Activated T-helper 17 cell treated with anti-CD3 and anti-CD28 coated beads, Interleukin-2, amount 50 U/mL, for 72 hours (primary cell): ENCODE data around the gene MEN1. TPM values are rescaled to one million over a fixed set of nuclear protein-coding genes. Genes with fewer than 3 reads are reported as not detected.

ENCODE experiments used
- ATAC-seq: fragments of 150-1000 bp; cut with Tn5 transposase; replicated peaks from 2 replicates; pipeline ENCODE4 v1.10.0; 2021; ENCODE audit warnings: mild to moderate bottlenecking, moderate library complexity
- H3K27ac Mint-ChIP-seq: one replicate; pipeline ENCODE4 v1.8.0; 2022; ENCODE audit warnings: mixed read lengths
- H3K27me3 Mint-ChIP-seq: one replicate; pipeline ENCODE4 v1.8.0; 2022; ENCODE audit warnings: mixed read lengths
- H3K36me3 Mint-ChIP-seq: one replicate; pipeline ENCODE4 v1.8.0; 2022; ENCODE audit warnings: low read depth, mild to moderate bottlenecking, mixed read lengths
- H3K4me1 Mint-ChIP-seq: one replicate; pipeline ENCODE4 v1.8.0; 2022; ENCODE audit warnings: mixed read lengths
- H3K4me3 Mint-ChIP-seq: one replicate; pipeline ENCODE4 v1.8.0; 2022; ENCODE audit warnings: mild to moderate bottlenecking, mixed read lengths
- H3K9me3 Mint-ChIP-seq: one replicate; pipeline ENCODE4 v1.8.0; 2022; ENCODE audit warnings: mixed read lengths
- total RNA-seq, 2 donors: library from RNA; stranded (reverse); gene quantifications; one replicate each; pipeline ENCODE4 v1.2.3, GENCODE V29; 2022

Gene MEN1
- total RNA-seq, 2 donors from 2014 or later: 17.9 to 28.2 TPM

DNA sequence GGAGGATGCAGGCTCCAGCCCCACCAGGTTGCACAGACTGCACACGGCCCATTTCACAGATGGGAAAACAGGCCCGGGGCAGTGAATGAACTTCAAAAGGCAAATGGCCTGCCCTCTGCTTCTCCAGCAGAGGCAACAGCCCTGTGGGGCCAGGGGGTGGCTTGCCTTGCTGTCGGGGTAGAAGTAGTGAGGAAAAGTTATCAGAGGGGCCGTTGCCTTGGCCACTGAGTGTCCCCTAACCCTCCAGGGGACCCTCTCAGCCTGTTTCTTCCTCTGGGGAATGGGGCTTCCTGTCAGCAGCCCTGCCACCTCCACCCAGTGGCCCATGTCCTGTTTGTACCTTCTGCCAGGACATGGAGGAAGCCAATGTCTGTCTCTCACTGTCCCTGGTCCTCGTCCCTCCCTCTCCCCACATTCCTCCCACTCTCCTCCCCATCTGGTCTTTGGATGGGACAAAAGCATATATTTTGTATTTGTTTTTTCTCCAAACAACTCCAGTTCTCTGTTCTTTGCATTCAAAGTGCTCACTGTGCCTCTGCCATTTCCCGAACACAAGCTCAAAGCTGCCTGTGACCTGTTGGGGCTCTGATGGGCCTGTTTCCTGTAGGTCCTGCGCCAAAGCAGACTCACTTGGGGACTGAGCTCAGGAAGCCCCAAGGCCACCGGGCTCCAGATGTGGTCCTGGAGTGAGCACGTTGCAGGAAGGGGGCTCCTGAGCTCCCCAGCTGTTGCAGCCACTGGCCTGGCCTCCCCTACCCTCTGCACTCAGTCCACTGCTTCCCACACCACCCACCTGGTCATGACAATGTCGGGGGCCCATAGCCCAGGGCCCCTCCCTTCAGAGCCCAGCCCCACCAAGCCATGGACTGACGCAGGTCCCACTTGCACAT, 16.8 kb downstream of the MEN1 start:
- no peak for ATAC-seq
- Mint-ChIP-seq H3K36me3 (peaks cover 66% of the 10 kb centered on the region), H3K27ac (peak overlapping the region; percentile 29), H3K27me3 (no peaks in the 10 kb centered on the region), H3K4me3 (no peak overlapping the region), H3K4me1 (peaks cover 7% of the 10 kb centered on the region), H3K9me3 (no peaks in the 10 kb centered on the region)

DNA sequence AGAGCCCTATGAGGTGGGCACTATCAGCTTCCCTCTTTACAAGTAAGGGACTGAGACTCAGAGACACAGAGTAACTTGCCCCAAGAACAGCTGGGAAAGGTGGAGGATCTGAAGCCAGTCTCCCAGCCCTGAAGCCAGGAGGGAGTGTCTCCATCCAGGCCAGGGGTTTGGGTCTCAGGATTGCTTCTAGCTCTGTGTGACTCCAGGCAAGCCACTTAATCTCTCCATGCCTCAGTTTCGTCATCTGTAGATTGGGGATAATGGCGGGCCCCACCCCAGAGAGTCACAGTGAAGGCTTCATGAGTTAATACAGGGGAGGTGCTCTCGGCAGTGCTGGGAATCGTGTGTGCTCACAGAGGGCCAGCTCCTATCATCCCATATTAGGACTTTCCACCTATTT, 17.9 kb downstream of the MEN1 start:
- Mint-ChIP-seq H3K4me3 (no peak overlapping the region), H3K36me3 (peaks cover 56% of the 10 kb centered on the region), H3K27ac (no peak overlapping the region), H3K4me1 (peaks cover 7% of the 10 kb centered on the region), H3K9me3 (no peaks in the 10 kb centered on the region), H3K27me3 (no peaks in the 10 kb centered on the region)
- no peak for ATAC-seq

- peaks cover 55% of the 10 kb centered on the region for H3K36me3 Mint-ChIP-seq
- peaks cover 7% of the 10 kb centered on the region for H3K4me1 Mint-ChIP-seq
- H3K27ac Mint-ChIP-seq: no peak overlapping the region
- H3K9me3 Mint-ChIP-seq: no peaks in the 10 kb centered on the region
- no peak overlapping the region for H3K4me3 Mint-ChIP-seq
- ATAC-seq: no peak
- H3K27me3 Mint-ChIP-seq: no peaks in the 10 kb centered on the region
These were observed 18.5 kb downstream of the MEN1 start for GRCh38 chr11:64791781-64792291.

DNA sequence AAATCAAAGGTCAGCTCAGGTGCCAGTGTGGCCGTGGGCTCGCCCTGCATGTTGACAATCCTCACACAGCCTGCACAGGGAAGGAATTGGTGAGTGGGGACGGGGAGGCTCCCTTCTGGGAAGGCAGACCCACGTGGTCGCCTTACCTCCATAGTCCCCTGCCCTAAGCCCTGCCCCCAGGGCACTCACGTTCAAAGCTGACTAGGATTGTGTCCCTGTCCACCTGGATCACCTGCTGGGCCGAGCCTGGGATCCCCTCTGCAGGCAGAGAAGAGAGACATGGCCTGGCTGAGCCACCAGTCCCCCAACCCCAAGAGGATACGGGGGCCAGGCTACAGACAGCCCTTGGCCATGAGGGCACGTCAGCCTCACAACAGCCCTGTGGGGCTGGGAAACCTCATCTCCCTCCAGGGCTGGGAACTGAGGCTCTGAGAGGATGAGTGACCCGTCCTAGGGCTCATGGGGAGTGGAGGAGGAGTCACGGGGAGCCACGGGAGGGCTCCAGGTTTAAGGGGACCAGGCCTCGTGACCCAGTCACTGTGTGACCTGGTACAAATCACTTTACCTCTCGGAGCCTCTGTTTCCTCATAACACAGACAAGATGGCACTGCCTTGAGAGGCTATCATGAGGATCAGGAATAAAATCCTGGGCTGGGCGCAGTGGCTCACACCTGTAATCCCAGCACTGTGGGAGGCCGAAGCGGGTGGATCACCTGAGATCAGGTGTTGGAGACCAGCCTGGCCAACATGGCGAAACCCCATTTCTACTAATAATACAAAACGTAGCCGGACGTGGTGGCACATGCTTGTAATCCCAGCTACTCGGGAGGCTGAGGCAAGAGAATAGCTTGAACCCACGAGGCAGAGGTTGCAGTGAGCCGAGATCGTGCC, 19.9 kb downstream of the MEN1 start:
- no peaks in the 10 kb centered on the region for H3K27me3 Mint-ChIP-seq
- H3K4me1 Mint-ChIP-seq: peaks cover 7% of the 10 kb centered on the region
- no peak overlapping the region for H3K27ac Mint-ChIP-seq
- no peak for ATAC-seq
- H3K9me3 Mint-ChIP-seq: no peaks in the 10 kb centered on the region
- peaks cover 41% of the 10 kb centered on the region for H3K36me3 Mint-ChIP-seq
- H3K4me3 Mint-ChIP-seq: no peak overlapping the region

- ATAC-seq: no peak
- no peak overlapping the region for H3K27ac Mint-ChIP-seq
- H3K36me3 Mint-ChIP-seq: peaks cover 32% of the 10 kb centered on the region
- no peak overlapping the region for H3K4me3 Mint-ChIP-seq
- peaks cover 3% of the 10 kb centered on the region for H3K4me1 Mint-ChIP-seq
- no peaks in the 10 kb centered on the region for H3K27me3 Mint-ChIP-seq
- no peaks in the 10 kb centered on the region for H3K9me3 Mint-ChIP-seq
These were observed 20.8 kb downstream of the MEN1 start for GRCh38 chr11:64789331-64790204.

DNA sequence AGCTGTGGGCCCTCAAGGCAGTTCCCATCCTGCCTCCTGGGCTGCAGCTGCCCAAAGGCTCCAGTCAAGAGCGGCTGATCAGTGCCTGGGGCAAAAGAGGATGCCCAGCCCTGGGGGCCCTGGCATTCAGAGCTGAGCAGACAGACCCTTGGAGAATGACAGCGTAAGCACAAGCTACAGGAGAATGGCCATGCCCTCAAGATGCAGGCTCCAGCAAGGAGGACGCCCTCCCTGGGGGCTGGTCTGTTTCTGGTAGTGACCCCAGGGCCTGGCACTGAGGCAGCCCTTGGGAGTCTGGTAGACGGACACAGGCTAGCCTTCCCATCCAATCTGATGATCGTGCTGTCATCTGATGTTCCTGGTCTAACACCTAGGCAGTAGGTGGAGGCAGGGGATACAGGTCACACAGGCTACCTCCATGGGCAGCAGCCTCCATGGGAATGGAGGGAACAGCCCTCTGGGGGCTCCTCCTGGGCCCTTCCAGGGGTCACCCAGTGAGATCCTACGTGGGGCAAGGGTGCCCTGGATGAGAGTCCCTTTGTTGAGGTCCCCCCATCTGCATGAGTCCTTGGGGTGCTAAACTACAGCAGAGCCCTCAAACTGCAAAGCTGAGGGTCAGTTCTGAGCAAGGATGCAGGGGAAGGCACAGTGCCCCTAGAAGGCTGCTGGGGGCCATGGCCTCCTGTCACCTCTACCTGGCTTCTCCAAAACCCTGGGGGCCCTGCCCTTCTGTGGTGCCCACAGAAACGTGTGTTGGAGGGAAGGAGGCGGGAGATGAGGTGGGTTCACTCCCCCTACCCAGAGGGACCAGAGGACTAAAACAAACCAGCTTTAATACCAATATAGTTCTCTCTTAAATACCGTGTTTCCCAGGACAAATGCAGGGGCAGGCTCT, 21.8 kb downstream of the MEN1 start:
- H3K36me3 Mint-ChIP-seq: peaks cover 23% of the 10 kb centered on the region

DNA sequence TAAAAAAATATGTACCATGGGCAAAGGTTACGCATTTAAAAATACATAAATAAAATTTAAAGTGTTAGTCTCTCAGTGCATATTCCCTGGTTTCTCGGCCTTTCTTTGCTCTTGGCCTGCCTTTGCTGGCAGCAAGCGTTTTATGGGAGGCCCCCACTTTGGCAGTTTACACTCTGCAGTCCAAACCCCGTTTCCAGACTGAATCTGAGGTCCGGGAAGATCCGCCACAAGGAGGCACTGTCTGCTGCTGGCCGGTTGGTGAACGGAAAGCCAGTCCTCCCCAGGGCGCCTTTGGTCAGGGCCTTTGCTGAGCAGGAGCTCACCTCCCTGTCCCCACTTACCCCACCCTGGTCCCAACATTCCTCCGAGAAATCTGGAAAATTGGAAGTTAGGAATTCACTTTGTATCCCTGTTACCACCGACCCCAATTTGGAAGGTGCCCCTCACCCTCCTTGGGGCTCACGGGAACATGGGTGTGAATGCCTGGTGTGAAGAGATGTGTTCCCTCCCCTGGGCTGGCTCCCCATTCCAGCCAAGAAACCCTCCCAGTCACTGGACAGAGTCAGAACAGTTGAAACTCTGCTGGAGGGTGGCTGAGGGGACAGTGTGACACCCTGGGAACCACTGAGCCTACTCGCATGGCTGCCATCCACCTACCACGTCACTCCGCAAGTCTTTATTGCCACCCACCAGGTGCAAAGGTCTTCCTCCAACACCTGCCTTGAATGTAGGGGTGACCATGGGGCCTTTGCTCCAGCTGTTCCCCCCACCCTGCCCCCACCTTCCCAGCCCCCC, 22.6 kb downstream of the MEN1 start:
- Mint-ChIP-seq H3K9me3 (no peaks in the 10 kb centered on the region), H3K27ac (no peak overlapping the region), H3K36me3 (peaks cover 19% of the 10 kb centered on the region), H3K4me3 (no peak overlapping the region), H3K4me1 (no peaks in the 10 kb centered on the region), H3K27me3 (no peaks in the 10 kb centered on the region)
- peak; percentile 79 for ATAC-seq

More for the DNA sequence above, 21.8 kb downstream of the MEN1 start:
- ATAC-seq: no peak
- H3K4me3 Mint-ChIP-seq: no peak overlapping the region
- no peak overlapping the region for H3K27ac Mint-ChIP-seq
- H3K9me3 Mint-ChIP-seq: no peaks in the 10 kb centered on the region
- H3K27me3 Mint-ChIP-seq: no peaks in the 10 kb centered on the region
- H3K4me1 Mint-ChIP-seq: no peaks in the 10 kb centered on the region

GRCh38 chr11:64786308-64786707, 24.0 kb downstream of the MEN1 start:
- Mint-ChIP-seq H3K27me3 (no peaks in the 10 kb centered on the region), H3K36me3 (peaks cover 14% of the 10 kb centered on the region), H3K4me3 (no peak overlapping the region), H3K4me1 (no peaks in the 10 kb centered on the region), H3K27ac (no peak overlapping the region), H3K9me3 (no peaks in the 10 kb centered on the region)
- no peak for ATAC-seq

DNA sequence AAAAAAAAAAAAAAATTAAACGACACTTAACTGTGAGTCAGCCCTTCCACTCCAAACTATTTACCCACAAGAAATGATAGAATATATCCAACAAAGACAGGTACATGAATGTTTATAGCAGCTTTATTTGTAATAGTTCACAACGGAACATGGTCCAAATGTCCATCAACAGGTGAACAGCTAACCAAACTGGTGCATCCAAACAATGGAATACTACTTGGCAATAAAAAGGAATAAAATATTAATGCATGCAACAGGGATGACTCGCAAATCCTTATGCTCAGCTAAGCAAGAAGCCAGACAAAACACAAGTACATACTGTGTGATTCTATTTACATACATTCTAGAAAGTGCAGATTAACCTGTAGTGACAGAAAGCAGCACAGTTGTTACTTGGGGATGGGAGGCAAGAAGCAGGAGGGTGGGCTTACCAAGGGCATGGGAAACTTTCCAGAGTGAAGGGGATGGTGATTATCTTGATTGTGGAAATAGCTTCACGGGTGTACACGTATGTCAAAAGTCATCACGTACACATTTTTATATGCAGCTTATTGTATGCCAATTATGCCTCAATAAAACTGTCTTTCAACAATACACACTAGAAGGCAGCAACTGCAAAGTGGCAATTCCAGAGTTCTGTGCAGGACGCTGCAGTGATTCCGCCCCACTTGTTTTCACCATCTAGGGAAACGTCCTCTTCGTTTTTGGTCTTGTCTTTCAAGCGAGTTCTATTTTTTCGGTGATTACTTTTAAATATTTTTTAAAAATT, 25.4 kb downstream of the MEN1 start:
- no peak for ATAC-seq
- Mint-ChIP-seq H3K36me3 (peaks cover 7% of the 10 kb centered on the region), H3K9me3 (no peaks in the 10 kb centered on the region), H3K27me3 (no peaks in the 10 kb centered on the region), H3K4me1 (no peaks in the 10 kb centered on the region), H3K4me3 (no peak overlapping the region), H3K27ac (no peak overlapping the region)

DNA sequence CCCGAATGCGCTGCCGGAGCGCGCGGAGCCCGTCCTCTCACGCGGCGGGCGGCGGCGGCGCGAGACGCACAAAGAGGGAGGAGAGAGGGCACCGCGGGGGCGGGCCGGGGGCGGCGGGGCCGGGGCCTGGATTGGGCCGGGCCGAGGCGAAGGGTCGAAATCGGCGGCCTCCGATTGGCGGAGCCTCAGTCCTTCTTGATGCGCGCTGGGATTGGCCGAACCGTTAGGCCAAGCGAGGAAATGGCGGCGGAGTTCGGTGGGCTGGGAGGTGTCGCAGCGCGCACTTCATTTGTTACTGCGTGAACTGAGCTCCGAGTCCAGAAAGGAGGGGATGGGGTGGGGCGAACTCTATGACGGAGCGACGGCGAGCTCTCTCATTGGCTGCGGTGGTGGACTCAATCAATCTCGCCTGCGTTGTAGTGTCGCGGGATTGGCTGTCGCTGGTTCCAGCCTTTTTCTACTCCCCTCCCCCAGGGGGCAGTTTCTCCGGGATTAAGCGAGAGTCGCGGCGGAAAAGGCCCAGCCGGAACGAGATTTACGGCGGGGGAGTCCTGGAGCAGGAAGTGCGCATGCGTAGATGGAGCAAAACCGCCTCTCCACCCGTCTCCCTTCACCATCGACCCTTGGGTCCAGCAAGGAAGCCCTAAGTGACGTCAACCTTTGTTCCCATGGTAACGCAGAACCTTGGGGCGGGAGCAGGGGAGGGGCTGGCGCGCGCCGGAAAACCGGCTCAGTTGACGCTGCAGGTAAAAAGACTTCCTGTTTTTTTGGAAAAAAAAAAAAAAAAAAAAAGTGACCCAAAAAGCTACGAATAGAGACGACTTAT, 31.7 kb downstream of the MEN1 start, which contains the start of gene SF1:
Gene SF1, minus strand, starts transcription at position 70 of the 826 bp plus-strand sequence. CDS start 150 bp downstream, outside the sequence.
- Mint-ChIP-seq H3K36me3 (peaks cover 51% of the 10 kb centered on the region), H3K4me3 (peak within 1 kb of the TSS; percentile 96), H3K9me3 (no peaks in the 10 kb centered on the region), H3K27me3 (no peaks in the 10 kb centered on the region), H3K4me1 (peaks cover 27% of the 10 kb centered on the region), H3K27ac (peak within 1 kb of the TSS; percentile 99)
- ATAC-seq: peak; percentile 92

- Mint-ChIP-seq H3K36me3 (peaks cover 57% of the 10 kb centered on the region), H3K27me3 (no peaks in the 10 kb centered on the region), H3K9me3 (no peaks in the 10 kb centered on the region), H3K4me1 (peaks cover 32% of the 10 kb centered on the region), H3K27ac (peak overlapping the region; percentile 99), H3K4me3 (peak overlapping the region; percentile 89)
- no peak for ATAC-seq
These were observed 32.2 kb downstream of the MEN1 start for GRCh38 chr11:64778223-64778472.
